Measurements from ENCODE around the gene TRAF2.

The TRAF2 gene

GRCh38 chr9:136962163-136962562 is 75.8 kb downstream of the TRAF2 start:
- DNase-seq (ENCODE audit: low read depth): no peak

DNA sequence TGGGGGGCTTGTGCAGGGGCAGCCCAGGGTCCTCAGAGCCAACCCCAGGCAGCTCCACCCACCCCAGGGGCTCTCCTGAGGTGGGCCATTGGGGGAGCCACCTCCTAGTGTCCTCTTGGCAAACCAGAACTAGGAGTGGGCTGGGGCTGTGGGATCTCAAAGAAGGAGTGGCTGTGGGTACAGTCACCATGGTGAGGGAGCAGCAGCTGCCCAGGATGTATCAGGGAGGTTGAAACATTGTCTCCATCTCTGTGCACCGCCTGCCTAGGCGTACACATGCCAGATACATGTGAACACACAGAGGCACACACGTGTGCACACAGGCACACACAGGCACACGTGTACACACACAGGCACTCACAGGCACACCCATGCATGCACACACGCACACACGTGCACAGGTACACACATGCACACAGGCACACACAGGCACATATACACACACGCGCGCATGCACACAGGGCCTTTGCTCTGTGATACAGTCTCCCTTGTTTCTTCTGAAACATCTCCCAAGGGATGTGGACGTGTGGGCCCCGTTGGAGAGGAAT is 76.5 kb downstream of the TRAF2 start:
- no peak for DNase-seq (ENCODE audit: low read depth)

GRCh38 chr9:136963341-136963740 is 77.0 kb downstream of the TRAF2 start:
- no peak for DNase-seq (ENCODE audit: low read depth)

DNA sequence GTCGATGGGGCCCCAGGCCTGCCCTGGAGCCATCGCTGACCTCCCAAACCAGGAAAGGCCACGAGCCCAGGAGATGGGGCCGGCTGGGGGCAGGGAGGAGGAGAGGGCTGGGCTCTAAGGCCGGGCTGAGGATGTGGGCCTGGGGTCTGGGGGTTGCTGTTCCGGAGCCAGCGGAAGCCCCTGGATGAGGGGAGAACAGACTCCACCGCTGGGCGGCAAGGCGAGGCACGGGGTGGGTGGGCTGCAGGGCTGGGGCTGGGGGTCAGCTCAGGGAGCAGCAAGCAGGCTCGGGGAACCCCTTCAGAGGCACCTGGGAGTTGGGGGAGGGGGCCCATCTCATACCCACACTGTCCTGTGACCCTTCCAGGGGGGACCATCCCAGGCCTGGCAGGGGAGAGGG is 77.4 kb downstream of the TRAF2 start:
- no peak for DNase-seq (ENCODE audit: low read depth)

DNA sequence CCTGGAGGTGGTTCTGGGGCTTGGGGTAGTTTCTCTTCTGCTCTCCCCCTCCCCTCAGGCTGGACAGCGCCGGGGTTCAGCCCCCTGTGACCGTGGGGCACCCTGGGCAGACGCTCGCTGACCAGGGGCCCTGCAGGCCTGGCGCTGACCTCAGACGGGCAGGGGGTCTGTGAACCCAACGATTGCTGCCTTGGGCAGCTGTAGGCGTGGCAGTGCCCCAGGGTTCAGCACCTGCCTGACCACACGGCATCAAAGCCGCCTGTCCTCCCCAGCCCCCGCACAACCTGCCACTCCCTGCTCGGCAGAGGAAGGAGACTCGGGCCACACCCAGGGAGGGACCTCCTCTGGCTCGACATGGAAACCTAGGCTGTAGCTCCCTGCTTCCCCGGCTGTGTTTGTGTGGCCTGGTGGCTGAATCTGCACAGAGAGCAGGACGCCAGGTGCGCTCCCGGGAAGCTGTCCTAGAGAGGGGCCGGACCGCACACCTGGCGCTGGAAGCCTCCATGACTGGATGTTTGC is 77.9 kb downstream of the TRAF2 start:
- DNase-seq (ENCODE audit: low read depth): no peak

GRCh38 chr9:136964833-136965422 is 78.6 kb downstream of the TRAF2 start:
- DNase-seq (ENCODE audit: low read depth): no peak

DNA sequence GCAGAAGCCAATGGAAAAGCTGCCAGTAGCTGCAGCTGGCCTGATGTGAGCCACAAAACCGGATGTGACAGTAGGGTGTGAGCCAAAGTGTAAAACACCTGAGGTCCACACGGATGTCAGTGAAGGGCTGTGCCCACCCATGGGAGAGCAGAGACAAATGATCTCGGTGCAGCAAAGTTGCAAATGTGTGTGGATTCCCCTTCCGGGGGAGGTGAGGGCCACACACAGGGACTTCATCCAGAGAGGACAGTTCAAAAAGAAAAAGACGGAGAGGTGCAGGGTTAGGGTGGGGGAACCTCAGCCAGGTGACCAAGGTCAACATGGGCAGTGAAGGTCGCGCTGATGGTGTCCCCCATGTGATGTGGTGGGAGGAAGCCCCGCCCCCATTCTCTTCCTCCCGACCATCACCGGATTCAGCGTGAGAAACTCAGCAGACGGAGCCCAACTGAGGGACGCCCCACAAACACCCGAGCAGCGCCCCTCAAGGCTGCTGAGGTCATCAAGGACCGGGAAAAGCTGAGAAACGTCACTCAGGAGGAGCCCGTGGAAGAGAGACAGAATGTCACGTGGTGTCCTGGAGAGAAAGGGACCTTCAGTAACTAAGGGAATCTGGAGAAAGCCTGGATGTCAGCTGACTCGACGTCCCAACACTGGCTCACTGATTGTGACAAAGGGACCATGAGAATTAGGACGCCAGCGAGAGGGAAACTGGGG is 79.6 kb downstream of the TRAF2 start:
- no peak for DNase-seq (ENCODE audit: low read depth)

- no peak for DNase-seq (ENCODE audit: low read depth)
These were observed 82.2 kb downstream of the TRAF2 start for GRCh38 chr9:136968333-136969127.

GRCh38 chr9:136969150-136969549 is 82.8 kb downstream of the TRAF2 start:
- no peak for DNase-seq (ENCODE audit: low read depth)

GRCh38 chr9:136969774-136970173 is 83.5 kb downstream of the TRAF2 start:
- DNase-seq (ENCODE audit: low read depth): no peak

DNA sequence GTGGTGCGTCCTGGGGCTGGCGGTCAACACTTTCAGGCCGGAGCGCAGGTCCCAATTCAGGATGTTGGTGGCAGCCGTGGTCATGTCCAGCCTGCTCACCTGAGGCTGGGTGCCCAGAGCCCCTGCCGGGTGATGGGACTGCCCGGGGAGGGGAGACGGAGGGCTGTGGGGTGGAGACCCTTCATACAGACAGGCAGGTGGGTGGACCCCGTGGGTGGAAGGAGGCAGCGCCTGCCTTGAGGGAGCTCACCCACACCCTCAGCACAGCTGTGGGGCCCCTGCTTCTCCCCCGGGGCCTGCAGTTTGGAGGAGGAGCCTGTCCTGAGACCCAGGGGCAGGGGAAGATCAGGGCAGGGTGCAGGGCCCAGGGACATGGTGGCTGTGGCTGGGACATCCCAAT is 84.0 kb downstream of the TRAF2 start:
- no peak for DNase-seq (ENCODE audit: low read depth)

DNA sequence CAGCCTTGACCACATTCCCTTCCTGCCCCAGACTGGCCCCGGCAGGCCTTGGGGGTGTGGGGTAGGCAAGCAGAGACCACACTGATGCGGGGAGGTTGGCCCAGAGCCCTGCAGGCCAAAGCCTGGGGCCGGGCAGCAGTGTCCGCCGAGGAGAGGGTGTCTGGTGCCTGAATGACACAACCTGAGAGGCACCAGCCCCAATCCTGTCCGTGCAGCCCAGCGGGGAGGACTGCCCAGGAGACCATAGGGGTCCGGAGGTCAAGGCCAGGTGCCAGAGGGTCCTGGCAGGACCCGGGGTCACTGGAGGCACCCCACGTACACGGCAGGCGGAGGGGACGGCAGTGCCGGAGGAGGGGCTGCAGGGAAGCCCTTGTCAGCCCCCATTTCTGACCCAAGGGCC is 85.4 kb downstream of the TRAF2 start:
- no peak for DNase-seq (ENCODE audit: low read depth)

DNA sequence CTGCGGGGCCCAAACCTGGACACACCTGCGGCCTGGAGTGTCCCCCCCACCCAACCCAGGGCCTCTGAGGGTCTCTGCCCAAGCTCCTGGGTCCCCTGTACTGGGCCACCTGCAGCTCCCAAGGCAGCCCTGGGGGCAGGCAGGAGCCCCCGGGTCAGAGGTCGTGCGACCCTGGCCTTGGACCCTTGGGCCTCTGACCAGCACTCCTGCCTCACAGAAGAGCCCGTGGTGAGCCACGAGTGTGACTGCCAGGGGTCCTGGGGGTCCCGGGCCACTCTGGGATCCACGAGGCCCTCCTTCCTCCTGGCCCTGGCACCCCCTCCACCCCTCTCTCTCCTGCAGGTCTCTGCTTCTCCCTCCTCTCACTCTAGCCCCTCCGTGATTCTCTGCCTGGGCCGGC is 86.0 kb downstream of the TRAF2 start:
- no peak for DNase-seq (ENCODE audit: low read depth)

- DNase-seq (ENCODE audit: low read depth): no peak
These were observed 86.4 kb downstream of the TRAF2 start for GRCh38 chr9:136972743-136973142.

DNA sequence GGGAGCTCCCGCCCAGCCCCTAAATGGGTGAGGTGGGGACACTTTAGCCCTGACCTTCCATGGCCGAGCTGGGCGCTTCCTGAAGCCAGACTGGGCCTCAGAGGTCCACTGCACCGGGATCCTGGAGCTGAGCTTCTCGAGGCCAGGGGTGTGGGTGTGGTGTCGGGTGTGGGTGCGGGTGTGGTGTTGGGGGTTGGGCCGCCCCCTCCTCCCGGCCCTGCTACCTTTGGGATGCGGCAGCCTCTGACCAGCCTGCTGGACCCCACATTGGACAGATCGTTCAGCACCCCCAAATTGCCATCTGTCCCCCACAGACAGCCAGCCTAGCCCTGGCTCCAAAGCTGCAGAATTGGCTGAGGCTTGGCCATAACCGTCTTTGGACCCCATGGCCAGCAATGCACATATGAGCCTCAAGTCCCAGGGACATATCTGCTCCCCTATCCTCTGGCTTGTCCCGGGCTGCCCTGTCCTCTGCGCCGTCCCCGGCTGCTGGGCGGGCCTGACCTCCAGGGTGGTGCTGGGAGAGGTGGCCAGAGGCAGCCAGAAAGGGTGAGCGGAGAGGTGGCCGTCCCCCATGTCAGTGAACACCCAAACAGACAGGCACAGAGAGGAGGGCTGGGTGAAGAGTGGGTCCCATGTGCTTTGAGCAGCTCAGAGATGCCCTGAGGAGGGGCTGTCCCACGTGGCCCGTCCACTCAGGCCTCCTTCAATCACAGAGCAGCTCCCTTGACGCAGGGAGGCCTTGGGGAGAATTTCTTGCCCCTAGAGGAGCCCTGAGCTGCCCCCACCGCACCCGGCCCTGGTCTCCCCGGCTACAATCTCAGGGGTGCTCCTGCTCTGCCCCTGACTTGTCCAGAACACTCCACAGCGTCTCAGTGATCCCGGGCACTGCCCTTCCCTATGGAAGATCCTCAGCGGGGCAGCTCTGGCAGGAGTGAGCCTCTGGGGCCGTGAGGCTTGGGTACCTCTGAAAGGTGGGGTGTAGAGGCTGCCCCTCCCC is 87.6 kb downstream of the TRAF2 start:
- no peak for DNase-seq (ENCODE audit: low read depth)

DNA sequence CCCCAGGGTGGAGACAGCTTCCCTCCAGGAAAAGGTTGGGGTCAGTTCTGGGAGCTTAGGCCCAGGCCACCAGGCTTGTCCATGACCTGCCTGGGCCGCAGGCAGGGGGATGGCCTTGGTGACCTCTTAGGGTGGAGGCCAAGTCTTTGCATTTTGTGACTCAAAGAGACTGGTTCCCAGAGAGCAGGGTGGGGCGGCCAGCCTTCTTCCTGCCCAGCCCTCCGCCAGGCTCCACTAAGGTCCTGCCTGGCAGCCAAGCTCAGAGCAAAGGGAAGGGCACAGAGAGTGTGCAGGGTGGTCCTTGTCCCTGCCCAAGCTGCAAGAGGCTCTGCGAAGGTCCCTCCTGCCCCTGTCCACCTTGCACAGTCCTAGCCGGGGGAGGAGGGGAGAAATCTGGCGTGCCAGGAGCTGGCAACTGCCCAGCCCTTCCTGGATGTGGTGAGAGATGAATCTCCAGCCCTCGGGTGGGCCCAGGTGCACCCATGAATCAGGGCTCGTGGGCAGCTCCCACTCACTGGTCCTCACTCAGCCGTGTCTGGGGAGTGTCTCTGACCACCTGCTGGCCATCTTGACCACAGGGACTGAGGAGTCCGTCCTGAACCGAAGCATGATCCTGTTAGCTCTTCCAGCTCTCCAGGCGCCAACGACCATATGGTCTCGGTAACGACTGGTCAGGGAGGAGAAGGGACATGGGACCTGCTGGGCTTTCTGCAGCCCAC is 88.7 kb downstream of the TRAF2 start:
- DNase-seq (ENCODE audit: low read depth): no peak

DNA sequence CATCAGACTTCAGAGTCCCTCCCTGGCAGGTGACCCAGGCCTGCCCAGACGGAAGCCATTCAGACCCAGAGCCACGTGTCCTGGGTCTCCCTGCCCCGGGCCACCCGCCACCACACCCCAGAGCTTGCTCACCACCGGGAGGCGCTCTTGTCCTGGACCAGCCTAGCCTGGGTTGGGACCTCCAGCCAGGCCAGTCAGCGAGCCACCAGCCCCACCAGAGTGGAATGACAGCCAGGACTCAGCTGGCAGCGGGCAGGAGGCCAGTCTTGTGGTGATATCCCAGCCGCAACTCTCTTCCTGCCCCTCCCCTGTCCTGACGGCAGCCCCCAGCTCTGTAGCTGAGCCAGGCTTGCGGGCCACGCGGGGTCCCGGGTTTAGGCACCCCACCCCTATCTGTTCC is 89.3 kb downstream of the TRAF2 start:
- DNase-seq (ENCODE audit: low read depth): no peak
